ENCODE results near the gene USO1. TPM values are rescaled to one million over a fixed set of nuclear protein-coding genes. Genes with fewer than 3 reads are reported as not detected.

USO1 gene
- total and polyA plus RNA-seq, 9 of the 15 experiments (the other 6 are each of a cell fraction or from before 2014, with no cell fraction given), result 19.3 to 97.8 (median 48.5) TPM

- TF ChIP-seq SRF (CRISPR knock-in tag; IDR thresholded peaks at IDR 0.05) (peak in 1 of 2 experiments; percentile 68; a peak in 2 of 4 replicates), ARID3B (CRISPR knock-in tag; IDR thresholded peaks at IDR 0.05; ENCODE audit: borderline replicate concordance) (no peak), HNRNPH1 (optimal IDR thresholded peaks at IDR 0.05; ENCODE audit: low read depth, low read length) (no peak), STAT6 (CRISPR knock-in tag; IDR thresholded peaks at IDR 0.05) (no peak), ZBTB8A (IDR thresholded peaks at IDR 0.05; ENCODE audit: partially characterized antibody) (no peak), ZNF408 (CRISPR knock-in tag; IDR thresholded peaks at IDR 0.05; ENCODE audit: low read depth) (no peak), SREBF2 (CRISPR knock-in tag; IDR thresholded peaks at IDR 0.05) (0 out of 2 replicates have a peak, but pooled peaks have one; percentile 58), BHLHE40 (IDR thresholded peaks at IDR 0.05; ENCODE audit: low read length) (no peak), NELFE (IDR thresholded peaks at IDR 0.05; ENCODE audit: insufficient read depth, insufficient read length) (no peak), IRF2 (CRISPR knock-in tag; IDR thresholded peaks at IDR 0.05) (no peak), ZKSCAN1 (IDR thresholded peaks at IDR 0.05; ENCODE audit: low read depth, low read length) (peak; percentile 64; the same call in 1 of the 2 replicates)
- TF ChIP-seq, protein P1, sequence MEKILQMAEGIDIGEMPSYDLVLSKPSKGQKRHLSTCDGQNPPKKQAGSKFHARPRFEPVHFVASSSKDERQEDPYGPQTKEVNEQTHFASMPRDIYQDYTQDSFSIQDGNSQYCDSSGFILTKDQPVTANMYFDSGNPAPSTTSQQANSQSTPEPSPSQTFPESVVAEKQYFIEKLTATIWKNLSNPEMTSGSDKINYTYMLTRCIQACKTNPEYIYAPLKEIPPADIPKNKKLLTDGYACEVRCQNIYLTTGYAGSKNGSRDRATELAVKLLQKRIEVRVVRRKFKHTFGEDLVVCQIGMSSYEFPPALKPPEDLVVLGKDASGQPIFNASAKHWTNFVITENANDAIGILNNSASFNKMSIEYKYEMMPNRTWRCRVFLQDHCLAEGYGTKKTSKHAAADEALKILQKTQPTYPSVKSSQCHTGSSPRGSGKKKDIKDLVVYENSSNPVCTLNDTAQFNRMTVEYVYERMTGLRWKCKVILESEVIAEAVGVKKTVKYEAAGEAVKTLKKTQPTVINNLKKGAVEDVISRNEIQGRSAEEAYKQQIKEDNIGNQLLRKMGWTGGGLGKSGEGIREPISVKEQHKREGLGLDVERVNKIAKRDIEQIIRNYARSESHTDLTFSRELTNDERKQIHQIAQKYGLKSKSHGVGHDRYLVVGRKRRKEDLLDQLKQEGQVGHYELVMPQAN (IDR thresholded peaks at IDR 0.05; ENCODE audit: borderline replicate concordance), result peak; percentile 80; the same call in 1 of the 2 replicates
- TF ChIP-seq, protein P2, sequence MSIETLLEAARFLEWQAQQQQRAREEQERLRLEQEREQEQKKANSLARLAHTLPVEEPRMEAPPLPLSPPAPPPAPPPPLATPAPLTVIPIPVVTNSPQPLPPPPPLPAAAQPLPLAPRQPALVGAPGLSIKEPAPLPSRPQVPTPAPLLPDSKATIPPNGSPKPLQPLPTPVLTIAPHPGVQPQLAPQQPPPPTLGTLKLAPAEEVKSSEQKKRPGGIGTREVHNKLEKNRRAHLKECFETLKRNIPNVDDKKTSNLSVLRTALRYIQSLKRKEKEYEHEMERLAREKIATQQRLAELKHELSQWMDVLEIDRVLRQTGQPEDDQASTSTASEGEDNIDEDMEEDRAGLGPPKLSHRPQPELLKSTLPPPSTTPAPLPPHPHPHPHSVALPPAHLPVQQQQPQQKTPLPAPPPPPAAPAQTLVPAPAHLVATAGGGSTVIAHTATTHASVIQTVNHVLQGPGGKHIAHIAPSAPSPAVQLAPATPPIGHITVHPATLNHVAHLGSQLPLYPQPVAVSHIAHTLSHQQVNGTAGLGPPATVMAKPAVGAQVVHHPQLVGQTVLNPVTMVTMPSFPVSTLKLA (conservative IDR thresholded peaks at IDR 0.05), result peak; percentile 96 to 98
- TF ChIP-seq, protein P3, sequence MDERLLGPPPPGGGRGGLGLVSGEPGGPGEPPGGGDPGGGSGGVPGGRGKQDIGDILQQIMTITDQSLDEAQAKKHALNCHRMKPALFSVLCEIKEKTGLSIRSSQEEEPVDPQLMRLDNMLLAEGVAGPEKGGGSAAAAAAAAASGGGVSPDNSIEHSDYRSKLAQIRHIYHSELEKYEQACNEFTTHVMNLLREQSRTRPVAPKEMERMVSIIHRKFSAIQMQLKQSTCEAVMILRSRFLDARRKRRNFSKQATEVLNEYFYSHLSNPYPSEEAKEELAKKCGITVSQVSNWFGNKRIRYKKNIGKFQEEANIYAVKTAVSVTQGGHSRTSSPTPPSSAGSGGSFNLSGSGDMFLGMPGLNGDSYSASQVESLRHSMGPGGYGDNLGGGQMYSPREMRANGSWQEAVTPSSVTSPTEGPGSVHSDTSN (CRISPR knock-in tag; IDR thresholded peaks at IDR 0.05; ENCODE audit: low read depth), result no peak
- TF ChIP-seq, protein P3 (tag; conservative IDR thresholded peaks at IDR 0.05; ENCODE audit: low read depth), result no peak
These were observed at the start of gene USO1 (continued) for GRCh38 chr4:75724066-75724866.
